HG02970 (cell line): Measurements from ENCODE around the gene SCUBE1.

Experiments used
- ATAC-seq: cut with Tn5 transposase; IDR thresholded peaks from one replicate; pipeline ENCODE4 v1.9.1; 2021; ENCODE audit warnings: mild to moderate bottlenecking, moderate library complexity, moderate number of reproducible peaks; ENCODE audit not compliant: unreplicated experiment, low FRiP score

The SCUBE1 gene

GRCh38 chr22:43227239-43227630, 115.9 kb downstream of the SCUBE1 start:
- no peak for ATAC-seq

GRCh38 chr22:43226377-43227238, 116.6 kb downstream of the SCUBE1 start:
- no peak for ATAC-seq

GRCh38 chr22:43225609-43226008, 117.6 kb downstream of the SCUBE1 start:
- ATAC-seq, result no peak

GRCh38 chr22:43222987-43223386, 120.2 kb downstream of the SCUBE1 start:
- no peak for ATAC-seq

- ATAC-seq, result no peak
Observed at GRCh38 chr22:43222262-43222661, 120.9 kb downstream of the SCUBE1 start.

- ATAC-seq, result no peak
Observed at GRCh38 chr22:43220625-43221380, 122.4 kb downstream of the SCUBE1 start.

GRCh38 chr22:43218786-43219185, 124.4 kb downstream of the SCUBE1 start:
- ATAC-seq, result no peak

- no peak for ATAC-seq
Observed at GRCh38 chr22:43217285-43218030, 125.7 kb downstream of the SCUBE1 start.

- no peak for ATAC-seq
Observed at GRCh38 chr22:43216738-43217137, 126.4 kb downstream of the SCUBE1 start.

GRCh38 chr22:43213962-43214361, 129.2 kb downstream of the SCUBE1 start:
- ATAC-seq, result no peak

GRCh38 chr22:43213051-43213450, 130.1 kb downstream of the SCUBE1 start:
- ATAC-seq, result no peak

- ATAC-seq, result no peak
Observed at GRCh38 chr22:43212434-43212952, 130.7 kb downstream of the SCUBE1 start.

GRCh38 chr22:43211941-43212433, 131.2 kb downstream of the SCUBE1 start:
- ATAC-seq, result no peak

- no peak for ATAC-seq
Observed at GRCh38 chr22:43210631-43211515, 132.3 kb downstream of the SCUBE1 start.

GRCh38 chr22:43209971-43210370, 133.2 kb downstream of the SCUBE1 start:
- no peak for ATAC-seq

GRCh38 chr22:43209523-43209890, 133.7 kb downstream of the SCUBE1 start:
- no peak for ATAC-seq

- ATAC-seq, result no peak
Observed at GRCh38 chr22:43208703-43209522, 134.3 kb downstream of the SCUBE1 start.

- ATAC-seq, result no peak
Observed at GRCh38 chr22:43207849-43208702, 135.1 kb downstream of the SCUBE1 start.
